Measurements from ENCODE around the gene TRIB2. TPM values are rescaled to one million over a fixed set of nuclear protein-coding genes. Genes with fewer than 3 reads are reported as not detected.
A peak's percentile ranks its signal among the peaks of the same experiment; 100 is the strongest.

TRIB2 gene
- total and polyA plus RNA-seq, 9 of the 15 experiments (the other 6 are each of a cell fraction or from before 2014, with no cell fraction given): 9.0 to 39.0 (median 26.3) TPM

DNA sequence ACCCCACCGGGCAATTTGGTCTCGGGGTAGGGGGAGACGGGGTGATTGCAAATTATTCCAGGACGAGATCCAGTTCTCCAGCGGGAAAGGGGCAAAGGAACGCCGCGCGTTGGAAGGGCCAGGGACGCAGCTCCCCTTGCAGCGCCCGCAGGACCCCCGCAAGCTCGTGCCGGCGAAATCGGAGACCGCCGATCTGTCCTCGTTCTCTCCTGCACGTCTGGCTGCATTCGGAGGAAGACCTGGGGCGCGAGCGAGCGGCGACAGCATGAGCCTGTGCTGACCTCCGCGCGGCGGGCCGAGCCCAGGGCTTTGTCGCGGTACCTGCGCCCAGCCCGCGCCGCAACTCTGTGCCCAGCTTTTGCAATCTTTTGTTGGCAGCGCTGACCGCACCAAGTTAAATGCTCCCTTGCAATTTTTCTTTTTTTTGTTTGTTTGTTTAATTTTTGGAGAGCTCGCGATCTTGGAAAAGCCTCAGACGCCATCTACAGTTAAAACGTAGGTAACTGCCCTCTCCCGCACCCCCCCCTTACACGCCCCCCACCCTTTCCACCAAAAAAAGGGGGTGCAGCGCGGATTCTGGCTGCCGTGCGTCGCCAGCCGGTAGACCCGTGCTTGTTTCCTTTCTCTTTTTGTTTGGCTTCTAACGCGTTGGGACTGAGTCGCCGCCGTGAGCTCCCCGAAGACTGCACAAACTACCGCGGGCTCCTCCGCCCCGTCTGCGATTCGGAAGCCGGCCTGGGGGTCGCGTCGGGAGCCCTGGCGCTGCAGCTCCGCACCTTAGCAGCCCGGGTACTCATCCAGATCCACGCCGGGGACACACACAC lies 667 bp downstream of the TRIB2 start (continued):
- TF ChIP-seq ARID4B (CRISPR knock-in tag; IDR thresholded peaks at IDR 0.05) (peak; percentile 67; the same call in 1 of the 2 replicates), CXXC5 (CRISPR knock-in tag; IDR thresholded peaks at IDR 0.05) (peak; percentile 59; the same call in 1 of the 2 replicates), MYBL2 (IDR thresholded peaks at IDR 0.05; ENCODE audit: low read depth) (no peak), MYBL2 (CRISPR knock-in tag; IDR thresholded peaks at IDR 0.05; ENCODE audit: borderline replicate concordance) (no peak), HES1 (IDR thresholded peaks at IDR 0.05; ENCODE audit: low read depth) (no peak), ZNF518B (CRISPR knock-in tag; IDR thresholded peaks at IDR 0.05) (no peak), NR3C1 (CRISPR knock-in tag; IDR thresholded peaks at IDR 0.05) (no peak), XRCC5 (IDR thresholded peaks at IDR 0.05; ENCODE audit: low read depth, low read length) (0 out of 2 replicates have a peak, but pooled peaks have one; percentile 28), HEY1 (CRISPR knock-in tag; IDR thresholded peaks at IDR 0.05; ENCODE audit: borderline replicate concordance) (no peak), PHTF2 (CRISPR knock-in tag; IDR thresholded peaks at IDR 0.05) (no peak), TEAD1 (CRISPR knock-in tag; IDR thresholded peaks at IDR 0.05) (peak in 1 of 2 experiments; percentile 31; a peak in 1 of 4 replicates), ATF1 (CRISPR knock-in tag; IDR thresholded peaks at IDR 0.05) (no peak), ATF1 (tag; IDR thresholded peaks at IDR 0.05) (peak; percentile 32; the same call in 1 of the 2 replicates), CEBPG (CRISPR knock-in tag; IDR thresholded peaks at IDR 0.05) (0 out of 2 replicates have a peak, but pooled peaks have one; percentile 18), CEBPG (tag; conservative IDR thresholded peaks at IDR 0.05 in 1 of 2, IDR thresholded peaks at IDR 0.05 in 1 of 2) (peak in 1 of 2 experiments; percentile 29; a peak in 1 of 4 replicates), BRD9 (IDR thresholded peaks at IDR 0.05; ENCODE audit: low read depth, partially characterized antibody) (peak; percentile 85)
- TF ChIP-seq, protein P1, sequence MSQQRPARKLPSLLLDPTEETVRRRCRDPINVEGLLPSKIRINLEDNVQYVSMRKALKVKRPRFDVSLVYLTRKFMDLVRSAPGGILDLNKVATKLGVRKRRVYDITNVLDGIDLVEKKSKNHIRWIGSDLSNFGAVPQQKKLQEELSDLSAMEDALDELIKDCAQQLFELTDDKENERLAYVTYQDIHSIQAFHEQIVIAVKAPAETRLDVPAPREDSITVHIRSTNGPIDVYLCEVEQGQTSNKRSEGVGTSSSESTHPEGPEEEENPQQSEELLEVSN (IDR thresholded peaks at IDR 0.05; ENCODE audit: borderline replicate concordance in 1 of 2, extremely low read depth in 1 of 2, insufficient read depth in 1 of 2, insufficient read length in 1 of 2, low read depth in 1 of 2, low read length in 1 of 2, poor library complexity in 1 of 2, severe bottlenecking in 1 of 2): peak; percentile 37 to 73
